Raji (cell line): ENCODE measurements around the gene FAIM2.

Experiments used
- POLR2A ChIP-seq: IDR thresholded peaks from 2 replicates; pipeline ENCODE4 v1.6.1; 2011; ENCODE audit warnings: low read depth, low read length, control low read depth; ENCODE audit not compliant: insufficient read depth

Gene FAIM2

DNA sequence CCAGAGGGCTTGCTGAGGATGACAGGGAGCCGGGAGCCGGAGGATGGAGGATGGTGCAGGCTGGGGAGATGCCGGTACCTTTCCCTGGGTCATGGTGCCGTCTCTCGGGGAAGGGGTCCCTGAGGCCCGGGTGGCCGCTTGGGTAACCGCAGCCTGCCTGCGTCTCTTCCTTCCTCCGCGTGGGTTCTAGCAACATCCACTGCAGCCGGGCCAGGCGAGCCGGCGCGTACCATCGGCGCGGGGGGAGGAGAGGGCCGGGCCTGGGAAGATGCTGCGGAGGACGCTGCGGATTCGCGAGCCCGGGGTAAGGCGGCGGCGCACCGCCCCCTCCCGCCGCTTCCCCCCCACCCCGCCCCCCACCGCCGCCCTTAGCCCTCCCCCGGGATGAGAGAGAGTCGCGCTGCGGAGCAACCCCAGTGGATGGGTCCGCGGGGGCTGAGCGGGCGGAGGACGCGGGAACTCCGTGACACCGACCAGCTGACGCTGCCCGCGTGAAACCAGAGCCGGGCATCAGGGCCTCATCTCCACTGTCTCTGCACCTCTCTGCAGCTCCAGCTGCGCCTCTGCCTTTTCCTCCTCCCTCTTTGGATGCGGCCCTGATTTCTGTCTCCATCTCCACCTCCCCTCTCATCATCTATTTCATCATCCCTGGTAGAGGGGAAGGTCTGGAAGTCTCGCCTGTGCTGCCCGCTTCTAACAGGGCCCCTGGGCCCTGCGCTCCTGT is at the start of gene FAIM2:
Gene FAIM2 (minus strand): TSS at position 201 of the 724 bp plus-strand sequence. CDS start 108 bp downstream, at position 93.
- no peak for TF ChIP-seq POLR2A

- TF ChIP-seq POLR2A, result no peak
Observed at GRCh38 chr12:49953151-49953550, 49.5 kb upstream of the FAIM2 start.

DNA sequence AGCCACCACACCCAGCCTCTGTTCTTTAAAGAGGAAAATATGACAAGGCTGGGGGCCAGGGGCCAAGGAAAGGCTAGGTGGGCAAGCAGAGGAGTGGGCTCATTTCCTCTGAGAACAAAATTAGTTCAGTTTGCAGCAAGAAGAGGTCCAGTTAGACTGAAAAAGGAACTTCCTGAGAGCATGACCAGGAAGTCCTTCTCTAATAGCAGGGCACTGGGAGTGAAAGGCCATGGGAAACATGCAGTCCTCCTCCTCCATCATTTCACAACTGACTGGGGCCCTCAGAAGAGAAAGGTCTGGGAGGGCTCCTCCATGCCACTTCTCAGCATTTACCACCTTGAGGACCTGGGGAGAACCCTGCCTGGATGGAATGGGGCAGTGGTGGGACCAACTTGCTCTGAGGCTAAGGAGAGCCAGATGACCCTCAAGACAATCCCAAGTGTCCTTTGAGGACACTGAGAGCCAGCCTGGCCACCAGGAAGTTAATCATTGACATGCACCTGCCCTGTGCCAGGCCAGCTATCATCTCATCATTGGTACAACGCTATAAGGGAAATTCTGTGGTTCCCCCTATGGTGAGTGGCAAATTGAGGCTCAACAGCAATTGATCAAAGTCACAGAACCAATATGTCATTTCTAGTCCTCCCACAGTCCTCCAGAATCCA is 48.8 kb upstream of the FAIM2 start:
- TF ChIP-seq POLR2A, result no peak

- TF ChIP-seq POLR2A, result no peak
Observed at GRCh38 chr12:49951411-49952240, 47.9 kb upstream of the FAIM2 start.

- no peak for TF ChIP-seq POLR2A
Observed at GRCh38 chr12:49950273-49951251, 46.9 kb upstream of the FAIM2 start, which contains the start of gene AQP2. TSS of gene AQP2 (plus strand) at chr12:49950737. CDS start at chr12:49950831, 94 bp downstream.

GRCh38 chr12:49949866-49950265 is 46.2 kb upstream of the FAIM2 start:
- no peak for TF ChIP-seq POLR2A

GRCh38 chr12:49948866-49949845 is 45.5 kb upstream of the FAIM2 start:
- no peak for TF ChIP-seq POLR2A

DNA sequence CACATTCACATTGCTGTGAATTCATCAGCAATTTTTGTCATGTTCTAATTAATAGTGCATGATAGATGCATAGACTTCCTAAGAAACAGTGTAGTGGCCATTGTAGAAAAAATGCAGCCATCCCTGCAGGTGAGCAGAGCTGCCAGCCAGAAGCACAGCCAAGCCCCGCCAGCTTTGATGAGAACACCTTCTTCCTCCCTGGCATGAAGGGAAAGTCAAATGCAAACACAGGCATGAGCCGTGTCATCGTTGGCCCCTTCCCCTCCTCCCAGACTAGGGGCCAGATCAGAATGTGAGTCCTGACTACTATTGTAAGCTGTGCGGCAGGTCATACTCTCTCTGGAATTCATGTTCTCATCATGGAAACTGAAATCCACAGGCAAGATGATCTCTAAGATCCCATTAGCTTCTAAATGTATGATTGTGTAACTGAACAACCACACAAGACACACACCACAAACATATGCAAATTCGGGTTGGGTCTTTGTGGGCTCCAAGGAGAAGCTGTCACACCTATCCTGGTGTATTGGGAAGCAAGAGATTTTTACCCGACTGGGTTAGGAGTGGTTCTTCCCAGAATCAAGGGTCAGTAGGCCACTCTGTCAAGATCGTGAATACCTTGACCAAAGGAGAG is 44.0 kb upstream of the FAIM2 start:
- no peak for TF ChIP-seq POLR2A

GRCh38 chr12:49946497-49946896 is 42.8 kb upstream of the FAIM2 start:
- TF ChIP-seq POLR2A, result no peak

- no peak for TF ChIP-seq POLR2A
Observed at GRCh38 chr12:49946086-49946485, 42.4 kb upstream of the FAIM2 start.

- no peak for TF ChIP-seq POLR2A
Observed at GRCh38 chr12:49945394-49946080, 41.8 kb upstream of the FAIM2 start.

DNA sequence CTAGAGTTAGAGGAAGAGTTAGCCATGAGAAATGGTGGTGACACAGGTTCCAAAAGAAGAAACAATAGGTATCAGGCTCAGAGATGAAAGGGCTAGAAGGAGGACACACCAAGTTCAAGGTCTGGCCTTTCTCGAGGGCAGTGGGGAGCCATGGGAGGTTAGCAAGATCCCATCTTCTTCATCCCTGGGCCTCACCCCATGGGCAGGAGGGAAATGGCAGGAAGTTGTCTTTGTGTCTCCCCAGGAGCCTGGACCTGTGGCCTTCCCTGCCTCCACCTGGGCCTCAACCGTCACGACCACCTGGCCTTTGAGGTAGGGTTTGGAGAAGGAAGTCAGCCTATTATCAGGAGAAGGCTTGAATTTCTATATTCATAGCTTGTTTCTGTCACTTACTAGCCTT is 41.0 kb upstream of the FAIM2 start:
- TF ChIP-seq POLR2A, result no peak

DNA sequence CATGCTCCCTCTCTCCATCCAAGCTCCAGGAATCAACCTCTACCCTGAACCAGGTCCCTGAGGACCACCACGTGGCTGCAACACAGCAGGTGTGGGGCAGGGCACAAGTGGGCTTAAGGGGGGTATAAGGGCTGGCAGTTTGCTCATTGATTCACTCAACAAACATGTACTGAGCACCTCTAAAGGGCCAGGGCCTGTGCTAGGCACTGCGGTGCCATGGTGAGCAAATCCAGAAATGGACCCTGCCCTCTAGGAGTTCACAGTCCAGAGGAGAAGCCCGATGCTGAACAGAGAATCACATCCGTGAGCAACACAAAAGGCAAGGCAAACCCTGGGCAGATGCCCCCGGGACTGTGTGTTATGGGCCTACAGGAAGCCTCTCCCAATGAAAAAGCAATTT is 40.3 kb upstream of the FAIM2 start:
- TF ChIP-seq POLR2A, result no peak

DNA sequence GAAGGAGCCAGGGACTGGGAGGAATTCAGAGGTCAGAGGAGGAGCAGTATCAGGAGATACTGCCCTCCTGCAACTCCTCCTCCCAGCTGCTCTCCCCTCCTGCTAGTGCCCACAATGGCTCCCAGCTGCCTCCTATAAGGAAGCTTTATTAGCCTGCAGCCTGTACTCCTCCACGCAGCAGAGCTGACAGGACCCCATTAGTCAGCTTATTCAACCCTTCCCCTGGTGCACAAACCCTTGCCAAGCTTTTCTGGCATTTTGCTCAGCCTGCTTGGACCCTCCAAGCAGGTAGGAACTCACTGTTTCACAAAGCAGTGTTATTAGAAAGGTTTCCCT is 39.9 kb upstream of the FAIM2 start:
- TF ChIP-seq POLR2A, result no peak
